BJ (cell line): ENCODE results near the gene ETV6. TPM values are rescaled to one million over a fixed set of nuclear protein-coding genes. Genes with fewer than 3 reads are reported as not detected.
A peak's percentile ranks its signal among the peaks of the same experiment; 100 is the strongest.

ENCODE experiments used
- CTCF ChIA-PET: fragments of 350-600 bp; formaldehyde crosslinking; extraction: SDS; loops from one replicate; lab custom pipeline; 2021; ENCODE audit warnings: antibody characterized with exemption, inconsistent platforms; lab: Yijun Ruan, JAX
- POLR2A ChIA-PET: fragments of 300-600 bp; sonication (Branson Sonifier 250); formaldehyde crosslinking; extraction: SDS; loops from one replicate; lab custom pipeline; 2021; ENCODE audit warnings: antibody characterized with exemption; lab: Charles Lee
- DNase-seq: peaks from one replicate; pipeline ENCODE4 v3.0.0-alpha.2; 2011; ENCODE audit warnings: low read depth
- H3K27me3 ChIP-seq: 2 replicates; pipeline ENCODE4 v1.6.0; 2011; ENCODE audit warnings: low read length; ENCODE audit not compliant: control insufficient read depth, insufficient read depth
- H3K36me3 ChIP-seq: 2 replicates; pipeline ENCODE4 v1.5.1; 2011; ENCODE audit warnings: low read length; ENCODE audit not compliant: control insufficient read depth, insufficient read depth
- H3K4me3 ChIP-seq: 2 replicates; pipeline ENCODE4 v1.5.1; 2011; ENCODE audit warnings: low read depth, mild to moderate bottlenecking, control low read depth, low read length
- polyA plus RNA-seq: library from polyadenylated mRNA; depleted of rRNA; stranded (reverse); fragments of >200 nt; gene quantifications from 2 replicates; pipeline ENCODE4 v1.2.3, GENCODE V29; 2011
- TF ChIP-seq, protein P1 (sequence below): IDR thresholded peaks from 2 replicates; pipeline ENCODE4 v1.5.1; 2011; ENCODE audit warnings: low read depth, mild to moderate bottlenecking, control low read depth, inconsistent platforms, low read length, moderate library complexity; ENCODE audit not compliant: insufficient read depth

ETV6 gene
- polyA plus RNA-seq, 1 experiment, result 10.7 TPM

DNA sequence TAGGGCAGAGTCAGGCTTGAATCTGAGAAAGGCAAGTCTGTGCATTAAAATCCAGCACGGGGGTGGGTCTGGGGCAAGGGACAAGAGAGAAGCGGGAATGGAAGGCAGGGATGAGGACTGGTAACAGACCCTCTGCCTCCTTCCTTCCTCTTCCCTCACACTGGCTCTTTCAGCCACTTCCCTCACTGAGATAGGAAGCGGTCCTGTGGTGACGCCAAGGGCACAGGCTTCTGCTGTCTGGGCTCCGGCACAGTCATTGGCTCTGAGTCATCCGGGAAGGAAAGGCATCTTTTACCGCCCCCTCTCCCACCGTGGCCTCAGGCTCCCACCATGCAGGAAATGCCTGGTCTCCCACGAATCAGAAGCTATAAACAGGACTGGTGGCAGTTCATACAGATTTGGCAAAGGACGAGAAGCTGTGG, 70.2 kb downstream of the ETV6 start:
- no peak overlapping the region for H3K4me3 ChIP-seq
- TF ChIP-seq, protein P1, sequence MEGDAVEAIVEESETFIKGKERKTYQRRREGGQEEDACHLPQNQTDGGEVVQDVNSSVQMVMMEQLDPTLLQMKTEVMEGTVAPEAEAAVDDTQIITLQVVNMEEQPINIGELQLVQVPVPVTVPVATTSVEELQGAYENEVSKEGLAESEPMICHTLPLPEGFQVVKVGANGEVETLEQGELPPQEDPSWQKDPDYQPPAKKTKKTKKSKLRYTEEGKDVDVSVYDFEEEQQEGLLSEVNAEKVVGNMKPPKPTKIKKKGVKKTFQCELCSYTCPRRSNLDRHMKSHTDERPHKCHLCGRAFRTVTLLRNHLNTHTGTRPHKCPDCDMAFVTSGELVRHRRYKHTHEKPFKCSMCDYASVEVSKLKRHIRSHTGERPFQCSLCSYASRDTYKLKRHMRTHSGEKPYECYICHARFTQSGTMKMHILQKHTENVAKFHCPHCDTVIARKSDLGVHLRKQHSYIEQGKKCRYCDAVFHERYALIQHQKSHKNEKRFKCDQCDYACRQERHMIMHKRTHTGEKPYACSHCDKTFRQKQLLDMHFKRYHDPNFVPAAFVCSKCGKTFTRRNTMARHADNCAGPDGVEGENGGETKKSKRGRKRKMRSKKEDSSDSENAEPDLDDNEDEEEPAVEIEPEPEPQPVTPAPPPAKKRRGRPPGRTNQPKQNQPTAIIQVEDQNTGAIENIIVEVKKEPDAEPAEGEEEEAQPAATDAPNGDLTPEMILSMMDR, result no peak
- peak; percentile 80 for DNase-seq
- POLR2A ChIA-PET, result interaction anchor here (0.5 kb wide), 1 partner anchor 1049 kb away, joined by 4 read pairs; no protein-coding TSS in a partner anchor
- CTCF ChIA-PET, result no interaction called here
- no peaks in the 10 kb centered on the region for H3K27me3 ChIP-seq
- no peaks in the 10 kb centered on the region for H3K36me3 ChIP-seq

DNA sequence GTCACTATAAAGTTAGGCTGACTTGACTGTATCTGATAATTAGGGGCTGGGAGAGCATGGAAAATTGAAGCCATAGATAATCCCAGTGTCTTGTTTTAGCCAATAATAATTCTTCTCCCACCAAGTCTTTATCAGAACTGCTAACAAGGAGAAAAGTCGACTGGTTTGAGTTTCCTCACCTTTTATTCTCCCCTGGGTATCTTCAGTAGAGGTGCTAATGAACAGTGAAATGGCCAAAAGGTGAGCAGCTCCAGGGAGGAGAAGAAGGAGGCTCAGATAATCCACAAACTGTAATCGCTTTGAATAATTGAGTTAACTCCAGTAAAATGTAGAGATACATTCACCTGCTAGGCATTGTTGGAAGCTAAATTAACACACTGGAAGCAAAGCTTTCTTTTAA, 72.6 kb downstream of the ETV6 start:
- H3K4me3 ChIP-seq, result no peak overlapping the region
- no peak for DNase-seq
- H3K36me3 ChIP-seq, result no peaks in the 10 kb centered on the region
- TF ChIP-seq, protein P1, result no peak
- CTCF ChIA-PET, result interaction anchor here (1.3 kb wide), 1 partner anchor 15 kb away, joined by 3 read pairs; no protein-coding TSS in a partner anchor
- POLR2A ChIA-PET, result no interaction called here
- H3K27me3 ChIP-seq, result no peaks in the 10 kb centered on the region

DNA sequence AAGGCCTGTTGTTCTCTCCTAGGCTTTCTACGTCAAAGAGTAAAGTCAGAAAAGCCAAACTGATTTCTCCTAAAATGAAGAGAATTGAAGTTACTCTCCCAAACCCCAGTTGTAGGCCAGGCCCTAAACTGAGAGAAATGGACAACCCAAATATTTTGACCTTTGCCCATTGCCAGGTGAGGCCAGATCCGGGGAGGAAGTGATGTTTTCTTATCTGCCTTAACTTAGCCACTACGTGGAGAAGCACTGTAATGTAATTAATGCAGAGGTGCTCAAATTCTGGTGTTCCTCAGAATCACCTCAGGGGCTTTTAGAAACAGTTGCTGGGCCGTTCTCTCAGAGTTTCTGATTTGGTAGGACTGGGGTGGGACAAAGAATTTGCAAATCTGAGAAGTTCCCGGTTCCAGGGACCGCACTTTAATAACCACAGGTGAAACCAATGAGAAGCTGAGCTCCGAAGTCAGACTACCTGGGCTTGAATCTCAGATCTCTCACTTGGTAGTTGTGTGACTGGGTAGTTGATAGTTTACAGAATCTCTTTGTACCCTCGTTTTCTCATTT, 73.2 kb downstream of the ETV6 start:
- Histone ChIP-seq H3K36me3 (no peaks in the 10 kb centered on the region), H3K4me3 (no peak overlapping the region), H3K27me3 (no peaks in the 10 kb centered on the region)
- CTCF ChIA-PET, result interaction anchor here (1.3 kb wide), 1 partner anchor 14 kb away, joined by 3 read pairs; no protein-coding TSS in a partner anchor
- POLR2A ChIA-PET, result no interaction called here
- TF ChIP-seq, protein P1, result no peak
- no peak for DNase-seq

- ChIA-PET CTCF (interaction anchor here (1.3 kb wide), 1 partner anchor 10 kb away, joined by 3 read pairs; no protein-coding TSS in a partner anchor), POLR2A (no interaction called here)
- no peak overlapping the region for H3K4me3 ChIP-seq
- no peaks in the 10 kb centered on the region for H3K27me3 ChIP-seq
- TF ChIP-seq, protein P1, result no peak
- DNase-seq, result no peak
- H3K36me3 ChIP-seq, result no peaks in the 10 kb centered on the region
Measured at GRCh38 chr12:11723993-11724392, 74.5 kb downstream of the ETV6 start.

DNA sequence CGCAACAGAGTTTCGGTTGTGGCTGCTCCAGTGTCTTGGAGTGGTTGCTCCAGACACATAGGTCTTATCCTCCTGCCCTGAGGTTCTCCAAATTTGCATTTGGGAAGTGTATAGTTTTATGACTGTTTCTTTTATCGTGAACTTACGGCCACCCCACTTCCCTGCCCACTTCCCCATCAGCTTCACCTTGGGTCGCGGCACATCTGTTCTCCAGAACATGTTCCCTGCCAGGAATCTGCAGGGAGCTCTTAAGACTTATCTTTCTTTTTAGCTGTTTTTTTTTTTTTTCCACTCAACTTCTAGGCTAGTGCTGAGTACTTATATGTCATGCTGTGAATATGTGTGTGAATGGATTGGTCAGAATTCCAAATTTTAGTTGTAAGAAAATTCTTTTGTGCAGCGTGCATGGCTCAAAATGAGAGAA, 75.4 kb downstream of the ETV6 start:
- POLR2A ChIA-PET, result no interaction called here
- DNase-seq, result no peak
- TF ChIP-seq, protein P1, result no peak

More for the DNA sequence above, 75.4 kb downstream of the ETV6 start:
- CTCF ChIA-PET, result no interaction called here
- H3K36me3 ChIP-seq, result no peaks in the 10 kb centered on the region
- H3K27me3 ChIP-seq, result no peaks in the 10 kb centered on the region
- H3K4me3 ChIP-seq, result no peak overlapping the region
